Retina (tissue), 1 donor: ENCODE data around the gene ACYP1.

Experiments
- DNase-seq: peaks from one replicate; pipeline ENCODE4 v3.0.0-alpha.2; 2016

Gene ACYP1

GRCh38 chr14:75030147-75030546, 33.7 kb downstream of the ACYP1 start:
- no peak for DNase-seq

- DNase-seq, result no peak
Measured at GRCh38 chr14:75025876-75026275, 37.9 kb downstream of the ACYP1 start.

GRCh38 chr14:75025082-75025481, 38.7 kb downstream of the ACYP1 start:
- no peak for DNase-seq

- DNase-seq, result no peak
Measured at GRCh38 chr14:75023108-75023507, 40.7 kb downstream of the ACYP1 start.

GRCh38 chr14:75022655-75023054, 41.2 kb downstream of the ACYP1 start:
- DNase-seq, result no peak

- no peak for DNase-seq
Measured at GRCh38 chr14:75018694-75019093, 45.1 kb downstream of the ACYP1 start.

- DNase-seq, result no peak
Measured at GRCh38 chr14:75016815-75017214, 47.0 kb downstream of the ACYP1 start.

GRCh38 chr14:75015496-75015895, 48.3 kb downstream of the ACYP1 start:
- DNase-seq, result no peak

- no peak for DNase-seq
Measured at GRCh38 chr14:75013290-75013689, 50.5 kb downstream of the ACYP1 start.

- DNase-seq, result no peak
Measured at GRCh38 chr14:75011356-75011994, 52.3 kb downstream of the ACYP1 start.

- no peak for DNase-seq
Measured at GRCh38 chr14:75010472-75011093, 53.2 kb downstream of the ACYP1 start.

GRCh38 chr14:75009176-75009575, 54.6 kb downstream of the ACYP1 start:
- DNase-seq, result no peak

GRCh38 chr14:75005357-75005756, 58.5 kb downstream of the ACYP1 start:
- DNase-seq, result no peak

GRCh38 chr14:75003250-75004027, 60.4 kb downstream of the ACYP1 start:
- no peak for DNase-seq
